Fibroblast of lung (primary cell): ENCODE measurements around the gene SMPD3. TPM values are rescaled to one million over a fixed set of nuclear protein-coding genes. Genes with fewer than 3 reads are reported as not detected.

Source experiments
- DNase-seq, 2 donors: peaks; one replicate each; pipeline versions ENCODE4 v3.0.0 to v3.0.0-alpha.2; 2010; ENCODE audit warnings: low read depth in 2 of 2
- H2AFZ ChIP-seq: 2 replicates; pipeline ENCODE4 v1.5.1; 2012; ENCODE audit warnings: low read length, control low read depth, inconsistent platforms
- H3K27ac ChIP-seq: 2 replicates; pipeline ENCODE4 v1.5.1; 2011; ENCODE audit warnings: low read length, control low read depth; ENCODE audit not compliant: insufficient read depth
- H3K27me3 ChIP-seq: 2 replicates; pipeline ENCODE4 v1.5.1; 2011; ENCODE audit warnings: mild to moderate bottlenecking, low read length; ENCODE audit not compliant: control insufficient read depth, insufficient read depth
- H3K36me3 ChIP-seq: 2 replicates; pipeline ENCODE4 v1.5.1; 2011; ENCODE audit warnings: low read length; ENCODE audit not compliant: control insufficient read depth, insufficient read depth
- H3K4me1 ChIP-seq: 2 replicates; pipeline ENCODE4 v1.5.1; 2011; ENCODE audit warnings: low read length; ENCODE audit not compliant: control insufficient read depth, insufficient read depth; ENCODE audit errors: extremely low read depth
- H3K4me2 ChIP-seq: 2 replicates; pipeline ENCODE4 v1.5.1; 2011; ENCODE audit warnings: low read length, control low read depth; ENCODE audit not compliant: insufficient read depth; ENCODE audit errors: extremely low read depth
- H3K4me3 ChIP-seq, 4 experiments: fragments of 200-600 bp in 1 of 4; sonication (generic) in 1 of 4; replicated peaks in 1 of 4; 2 replicates each; pipeline ENCODE4 v1.5.1; 2011 to 2016; ENCODE audit warnings: low read length in 4 of 4, low read depth in 3 of 4, mild to moderate bottlenecking in 3 of 4, control low read depth in 2 of 4, inconsistent platforms in 1 of 4, mixed read lengths in 1 of 4; ENCODE audit not compliant: insufficient read depth in 1 of 4; ENCODE audit errors: control extremely low read depth in 1 of 4
- H3K79me2 ChIP-seq: 2 replicates; pipeline ENCODE4 v1.5.1; 2012; ENCODE audit warnings: mild to moderate bottlenecking, low read length, inconsistent platforms; ENCODE audit not compliant: control insufficient read depth, insufficient read depth
- H3K9ac ChIP-seq: 2 replicates; pipeline ENCODE4 v1.5.1; 2011; ENCODE audit warnings: mild to moderate bottlenecking, low read length, control low read depth; ENCODE audit not compliant: insufficient read depth
- H3K9me3 ChIP-seq: 2 replicates; pipeline ENCODE4 v1.5.1; 2012; ENCODE audit warnings: low read depth, low read length; ENCODE audit not compliant: control insufficient read depth, insufficient read depth
- H4K20me1 ChIP-seq: 2 replicates; pipeline ENCODE4 v1.5.1; 2011; ENCODE audit warnings: low read length; ENCODE audit not compliant: control insufficient read depth, insufficient read depth; ENCODE audit errors: extremely low read depth
- EZH2 ChIP-seq: IDR thresholded peaks from 2 replicates; pipeline ENCODE4 v1.5.1; 2012; ENCODE audit warnings: low read length, control low read depth, mild to moderate bottlenecking; ENCODE audit errors: missing control alignments
- polyA plus RNA-seq, 2 donors: library from polyadenylated mRNA; depleted of rRNA in 1 of 2; stranded (reverse) in 1 of 2; unstranded in 1 of 2; fragments of >200 nt; gene quantifications; 2 replicates each; pipeline ENCODE4 v1.2.1, GENCODE V29; 2011 to 2012; ENCODE audit warnings: missing spikeins in 1 of 2
- total RNA-seq: library from RNA; depleted of rRNA; stranded (reverse); fragments of >200 nt; gene quantifications from 2 replicates; pipeline ENCODE4 v1.2.1, GENCODE V29; 2014
- TF ChIP-seq, protein P1 (sequence below), 2 donors: IDR thresholded peaks in 1 of 2; conservative IDR thresholded peaks in 1 of 2; 1 replicate in 1 of 2; 2 replicates in 1 of 2; pipeline ENCODE4 v1.5.1; 2011 to 2012; ENCODE audit warnings: low read length in 2 of 2, control low read depth in 1 of 2, inconsistent platforms in 1 of 2, low read depth in 1 of 2, mild to moderate bottlenecking in 1 of 2

Gene SMPD3
- total and polyA plus RNA-seq, 2 donors (not counting 1 experiment from before 2014, with no cell fraction given): under 0.01 to 0.08 TPM

DNA sequence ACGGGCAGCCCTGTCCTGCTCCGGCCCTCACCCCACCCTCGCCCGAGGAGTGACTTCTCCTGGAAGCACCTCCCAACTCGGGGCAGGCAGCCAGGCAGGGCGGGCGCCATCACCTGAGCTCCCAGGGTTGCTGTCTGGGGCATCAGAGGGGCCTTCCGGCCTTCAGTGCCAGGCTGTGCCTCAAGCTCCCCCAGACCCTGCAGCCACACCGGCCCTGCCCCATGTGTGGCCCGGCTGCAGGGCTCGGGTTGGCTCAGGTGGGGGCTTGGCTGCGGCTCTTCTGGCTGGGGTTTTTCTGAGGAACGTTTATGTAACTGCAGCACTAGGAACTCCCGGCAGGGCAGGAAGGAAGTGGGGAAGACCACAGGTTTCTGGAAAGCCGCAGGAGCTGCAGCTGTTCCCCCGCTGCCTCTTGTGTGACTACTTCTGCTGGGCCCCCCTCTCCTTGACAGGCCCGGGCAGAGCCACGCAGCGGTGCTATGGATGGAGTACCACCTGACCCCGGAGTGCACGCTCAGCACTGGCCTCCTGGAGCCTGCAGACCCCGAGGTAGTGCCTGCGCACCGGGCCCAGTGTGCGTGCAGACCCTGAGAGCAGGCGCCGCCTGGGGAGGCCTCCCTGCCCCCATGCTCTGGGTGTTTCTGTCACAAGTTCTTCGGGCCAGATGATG is 91.9 kb downstream of the SMPD3 start:
- Histone ChIP-seq H3K4me1 (no peaks in the 10 kb centered on the region), H4K20me1 (no peaks in the 10 kb centered on the region), H3K27ac (no peak overlapping the region), H3K79me2 (no peaks in the 10 kb centered on the region), H2AFZ (no peak overlapping the region), H3K4me3 (no peak overlapping the region), H3K27me3 (no peaks in the 10 kb centered on the region), H3K9me3 (no peaks in the 10 kb centered on the region), H3K9ac (no peak overlapping the region), H3K4me2 (no peak overlapping the region), H3K36me3 (peaks cover 19% of the 10 kb centered on the region)
- no peak for DNase-seq
- TF ChIP-seq, protein P1, sequence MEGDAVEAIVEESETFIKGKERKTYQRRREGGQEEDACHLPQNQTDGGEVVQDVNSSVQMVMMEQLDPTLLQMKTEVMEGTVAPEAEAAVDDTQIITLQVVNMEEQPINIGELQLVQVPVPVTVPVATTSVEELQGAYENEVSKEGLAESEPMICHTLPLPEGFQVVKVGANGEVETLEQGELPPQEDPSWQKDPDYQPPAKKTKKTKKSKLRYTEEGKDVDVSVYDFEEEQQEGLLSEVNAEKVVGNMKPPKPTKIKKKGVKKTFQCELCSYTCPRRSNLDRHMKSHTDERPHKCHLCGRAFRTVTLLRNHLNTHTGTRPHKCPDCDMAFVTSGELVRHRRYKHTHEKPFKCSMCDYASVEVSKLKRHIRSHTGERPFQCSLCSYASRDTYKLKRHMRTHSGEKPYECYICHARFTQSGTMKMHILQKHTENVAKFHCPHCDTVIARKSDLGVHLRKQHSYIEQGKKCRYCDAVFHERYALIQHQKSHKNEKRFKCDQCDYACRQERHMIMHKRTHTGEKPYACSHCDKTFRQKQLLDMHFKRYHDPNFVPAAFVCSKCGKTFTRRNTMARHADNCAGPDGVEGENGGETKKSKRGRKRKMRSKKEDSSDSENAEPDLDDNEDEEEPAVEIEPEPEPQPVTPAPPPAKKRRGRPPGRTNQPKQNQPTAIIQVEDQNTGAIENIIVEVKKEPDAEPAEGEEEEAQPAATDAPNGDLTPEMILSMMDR (conservative IDR thresholded peaks at IDR 0.05 in 1 of 2, IDR thresholded peaks at IDR 0.05 in 1 of 2; ENCODE audit: low read depth in 1 of 2, low read length in 2 of 2): no peak
- TF ChIP-seq EZH2: no peak

DNA sequence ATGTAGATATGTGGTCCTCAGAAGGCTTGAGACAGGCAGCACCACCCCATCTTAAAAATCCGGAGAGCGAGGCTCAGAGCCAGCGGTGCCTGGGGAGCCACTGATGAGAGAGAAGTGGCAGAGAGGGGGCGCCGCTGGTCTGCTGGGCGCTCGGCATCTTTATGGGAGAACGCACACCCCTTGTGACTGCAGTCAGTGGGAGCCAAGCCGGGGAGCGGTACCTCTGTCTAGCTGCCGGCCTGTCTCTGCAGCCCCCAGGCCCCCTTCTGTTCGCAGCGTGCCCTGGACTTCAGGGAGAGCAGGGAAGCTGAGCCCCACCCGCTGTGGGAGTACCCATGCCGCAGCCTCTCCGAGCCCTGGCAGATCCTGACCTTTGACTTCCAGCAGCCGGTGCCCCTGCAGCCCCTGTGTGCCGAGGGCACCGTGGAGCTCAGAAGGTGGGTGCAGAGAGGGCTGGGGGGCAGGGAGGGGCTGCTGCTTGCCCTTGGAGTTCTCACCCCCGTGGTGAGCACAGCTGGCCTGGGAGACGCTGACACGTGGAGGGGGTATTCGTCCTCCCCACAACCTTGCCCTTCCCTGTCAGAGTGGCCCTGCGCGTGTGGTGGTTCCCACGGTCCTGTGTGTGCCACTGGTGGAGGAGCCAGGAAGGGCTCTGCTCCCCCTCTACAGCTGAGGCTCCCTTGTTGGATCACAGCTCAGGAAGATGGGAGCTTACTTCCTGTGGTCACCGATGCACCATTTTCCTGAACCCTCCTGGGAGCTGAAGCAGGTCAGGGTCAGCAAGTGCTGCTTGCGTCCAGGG is 92.7 kb downstream of the SMPD3 start:
- Histone ChIP-seq H3K4me3 (no peak overlapping the region), H3K9me3 (no peaks in the 10 kb centered on the region), H3K79me2 (no peaks in the 10 kb centered on the region), H2AFZ (no peak overlapping the region), H3K9ac (no peak overlapping the region), H3K27me3 (no peaks in the 10 kb centered on the region), H3K4me2 (no peak overlapping the region), H3K4me1 (no peaks in the 10 kb centered on the region), H4K20me1 (no peaks in the 10 kb centered on the region), H3K27ac (no peak overlapping the region), H3K36me3 (peaks cover 22% of the 10 kb centered on the region)
- DNase-seq: no peak
- TF ChIP-seq EZH2: no peak
- TF ChIP-seq, protein P1 (conservative IDR thresholded peaks at IDR 0.05 in 1 of 2, IDR thresholded peaks at IDR 0.05 in 1 of 2; ENCODE audit: low read depth in 1 of 2, low read length in 2 of 2): no peak

- no peak for TF ChIP-seq EZH2
- TF ChIP-seq, protein P1 (conservative IDR thresholded peaks at IDR 0.05 in 1 of 2, IDR thresholded peaks at IDR 0.05 in 1 of 2; ENCODE audit: low read depth in 1 of 2, low read length in 2 of 2): no peak
- DNase-seq: no peak
- Histone ChIP-seq H3K4me3 (no peak overlapping the region), H3K4me1 (no peaks in the 10 kb centered on the region), H3K9me3 (no peaks in the 10 kb centered on the region), H2AFZ (no peak overlapping the region), H3K4me2 (no peak overlapping the region), H3K79me2 (no peaks in the 10 kb centered on the region), H4K20me1 (no peaks in the 10 kb centered on the region), H3K9ac (no peak overlapping the region), H3K27me3 (no peaks in the 10 kb centered on the region), H3K36me3 (peaks cover 22% of the 10 kb centered on the region), H3K27ac (no peak overlapping the region)
These were observed 93.5 kb downstream of the SMPD3 start for GRCh38 chr16:68354816-68355215.
